Keratinocyte (primary cell): ENCODE measurements around the gene PHLPP1. TPM values are rescaled to one million over a fixed set of nuclear protein-coding genes. Genes with fewer than 3 reads are reported as not detected.

Experiments used
- DNase-seq: peaks from one replicate; pipeline ENCODE4 v3.0.0-alpha.2; 2011; ENCODE audit warnings: low read depth, missing footprints, low spot score
- FAIRE-seq: peaks from 2 replicates; lab custom pipeline; 2011; peaks lifted over from hg19 to GRCh38; lab: Jason Lieb, UNC
- H2AFZ ChIP-seq: 2 replicates; pipeline ENCODE4 v1.6.0; 2012; ENCODE audit warnings: low read length, control low read depth, inconsistent platforms; ENCODE audit not compliant: control insufficient read depth
- H3K27ac ChIP-seq: 2 replicates; pipeline ENCODE4 v1.5.1; 2011; ENCODE audit warnings: low read length; ENCODE audit not compliant: control insufficient read depth, insufficient read depth
- H3K27me3 ChIP-seq: 3 replicates; pipeline ENCODE4 v1.6.0; 2011; ENCODE audit warnings: low read length; ENCODE audit not compliant: control insufficient read depth, insufficient read depth; ENCODE audit errors: extremely low read depth
- H3K36me3 ChIP-seq, 2 experiments: 2 replicates in 1 of 2; 3 replicates in 1 of 2; pipeline ENCODE4 v1.5.1; 2011; ENCODE audit warnings: low read length in 2 of 2, mild to moderate bottlenecking in 1 of 2; ENCODE audit not compliant: control insufficient read depth in 2 of 2, insufficient read depth in 2 of 2; ENCODE audit errors: extremely low read depth in 1 of 2
- H3K4me1 ChIP-seq: 3 replicates; pipeline ENCODE4 v1.5.1; 2011; ENCODE audit warnings: low read length; ENCODE audit not compliant: control insufficient read depth, insufficient read depth; ENCODE audit errors: extremely low read depth
- H3K4me2 ChIP-seq: 3 replicates; pipeline ENCODE4 v1.6.0; 2011; ENCODE audit warnings: low read depth, low read length; ENCODE audit not compliant: control insufficient read depth, insufficient read depth; ENCODE audit errors: extremely low read depth
- H3K4me3 ChIP-seq, 3 experiments: fragments of 200-600 bp in 1 of 3; sonication (generic) in 1 of 3; 2 replicates in 2 of 3; 3 replicates in 1 of 3; pipeline ENCODE4 v1.5.1; 2011 to 2016; ENCODE audit warnings: low read length in 3 of 3, mild to moderate bottlenecking in 3 of 3, control low read depth in 2 of 3, inconsistent platforms in 1 of 3, low read depth in 1 of 3, mixed read lengths in 1 of 3, mixed run types in 1 of 3, moderate library complexity in 1 of 3; ENCODE audit not compliant: control insufficient read depth in 2 of 3, insufficient read depth in 2 of 3; ENCODE audit errors: extremely low read depth in 1 of 3
- H3K79me2 ChIP-seq: 2 replicates; pipeline ENCODE4 v1.6.0; 2012; ENCODE audit warnings: low read length; ENCODE audit not compliant: control insufficient read depth, insufficient read depth
- H3K9ac ChIP-seq: 3 replicates; pipeline ENCODE4 v1.6.0; 2011; ENCODE audit warnings: low read length; ENCODE audit not compliant: control insufficient read depth, insufficient read depth; ENCODE audit errors: extremely low read depth
- H3K9me1 ChIP-seq: 3 replicates; pipeline ENCODE4 v1.6.0; 2011; ENCODE audit warnings: low read length; ENCODE audit not compliant: control insufficient read depth, insufficient read depth; ENCODE audit errors: extremely low read depth
- H3K9me3 ChIP-seq: 2 replicates; pipeline ENCODE4 v1.5.1; 2012; ENCODE audit warnings: low read depth, low read length; ENCODE audit not compliant: control insufficient read depth
- H4K20me1 ChIP-seq: 3 replicates; pipeline ENCODE4 v1.6.0; 2011; ENCODE audit warnings: low read length; ENCODE audit not compliant: control insufficient read depth, insufficient read depth; ENCODE audit errors: extremely low read depth
- CTCF ChIP-seq, 3 experiments: IDR thresholded peaks in 1 of 3; conservative IDR thresholded peaks in 1 of 3; optimal IDR thresholded peaks in 1 of 3; 2 replicates in 2 of 3; 3 replicates in 1 of 3; pipeline versions ENCODE3 to v1.5.1; 2011; ENCODE audit warnings: low read length in 3 of 3, mild to moderate bottlenecking in 3 of 3, moderate library complexity in 2 of 3, control low read depth in 1 of 3, inconsistent platforms in 1 of 3; ENCODE audit not compliant: insufficient read depth in 2 of 3; ENCODE audit errors: extremely low read depth in 1 of 3
- EZH2 ChIP-seq: IDR thresholded peaks from one replicate; pipeline ENCODE4 v1.6.1; 2012; ENCODE audit warnings: inconsistent platforms, mild to moderate bottlenecking, low read length, moderate library complexity
- dilution Hi-C: fragments of 300-500 bp; cut with MboI; formaldehyde crosslinking; loops from one replicate; pipeline ENCODE4 v1.7.0; 2020; ENCODE audit warnings: low sequenced_read_pairs; ENCODE audit not compliant: extremely low pct_ligation_motif_present
- polyA plus RNA-seq, 5 experiments: library from polyadenylated mRNA; depleted of rRNA in 3 of 5; stranded (reverse) in 3 of 5; stranded (forward) in 1 of 5; unstranded in 1 of 5; fragments of >200 nt; gene quantifications; 1 replicate in 1 of 5; 2 replicates in 3 of 5; 3 replicates in 1 of 5; pipeline versions ENCODE4 v1.2.1 to v1.2.3, GENCODE V29; 2011 to 2012; ENCODE audit warnings: missing spikeins in 2 of 5, low read depth in 1 of 5, low replicate concordance in 1 of 5

PHLPP1 gene
- polyA plus RNA-seq, 1 donor (not counting 4 experiments of a cell fraction or from before 2014, with no cell fraction given): 8.4 TPM

GRCh38 chr18:62880034-62880433 lies 164.7 kb downstream of the PHLPP1 start:
- Histone ChIP-seq H3K4me1 (peaks cover 21% of the 10 kb centered on the region), H3K9ac (no peak overlapping the region), H3K4me2 (no peak overlapping the region), H3K9me1 (peaks cover 2% of the 10 kb centered on the region), H3K4me3 (no peak overlapping the region), H4K20me1 (no peaks in the 10 kb centered on the region), H3K36me3 (no peaks in the 10 kb centered on the region), H3K9me3 (no peaks in the 10 kb centered on the region), H3K27ac (no peak overlapping the region), H3K79me2 (no peaks in the 10 kb centered on the region), H2AFZ (no peak overlapping the region), H3K27me3 (no peaks in the 10 kb centered on the region)
- FAIRE-seq: no peak
- no peak for DNase-seq
- TF ChIP-seq EZH2 (no peak), CTCF (optimal IDR thresholded peaks at IDR 0.05 in 1 of 3, IDR thresholded peaks at IDR 0.05 in 1 of 3, conservative IDR thresholded peaks at IDR 0.05 in 1 of 3; ENCODE audit: extremely low read depth in 1 of 3, insufficient read depth in 2 of 3, low read length in 3 of 3) (no peak)
- dilution Hi-C loops: no loop called here

DNA sequence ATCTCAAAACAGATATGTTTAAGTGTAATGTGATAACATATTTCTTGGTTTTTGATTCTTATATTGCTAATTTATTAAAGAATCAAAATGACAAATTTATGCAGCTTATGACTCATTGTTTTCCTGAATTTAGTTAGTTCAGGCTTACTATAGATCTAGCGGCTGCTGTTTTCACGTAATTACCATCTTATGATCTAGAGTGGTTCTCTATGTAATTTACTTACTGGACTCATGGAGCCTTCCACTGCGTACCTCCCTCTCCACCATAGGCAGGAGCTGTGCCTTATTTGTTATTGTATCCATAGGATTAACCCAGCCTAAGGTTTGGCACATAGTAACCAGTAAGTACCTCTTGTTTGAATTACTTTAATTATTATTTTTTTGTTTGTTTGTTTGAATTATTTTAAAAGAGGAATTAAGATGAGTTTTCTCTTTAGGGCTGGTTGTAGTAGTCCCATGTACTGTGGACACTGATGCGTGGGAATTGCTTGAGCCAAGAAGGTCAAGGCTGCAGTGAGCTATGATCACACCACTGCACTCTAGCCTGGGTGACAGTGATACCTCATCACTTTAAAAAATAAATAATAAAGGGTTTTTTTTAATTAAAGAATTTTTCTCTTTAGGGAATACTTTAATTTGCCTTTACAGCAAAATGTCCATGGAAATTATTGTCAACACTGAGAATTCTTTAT lies 165.5 kb downstream of the PHLPP1 start:
- Histone ChIP-seq H3K4me2 (no peak overlapping the region), H3K27me3 (no peaks in the 10 kb centered on the region), H3K9me3 (no peaks in the 10 kb centered on the region), H3K36me3 (no peaks in the 10 kb centered on the region), H3K27ac (no peak overlapping the region), H3K9ac (no peak overlapping the region), H3K79me2 (no peaks in the 10 kb centered on the region), H3K4me1 (peaks cover 21% of the 10 kb centered on the region), H3K9me1 (peaks cover 2% of the 10 kb centered on the region), H3K4me3 (no peak overlapping the region), H2AFZ (no peak overlapping the region), H4K20me1 (no peaks in the 10 kb centered on the region)
- FAIRE-seq: no peak
- dilution Hi-C loops: no loop called here
- no peak for DNase-seq
- no peak for TF ChIP-seq CTCF (optimal IDR thresholded peaks at IDR 0.05 in 1 of 3, IDR thresholded peaks at IDR 0.05 in 1 of 3, conservative IDR thresholded peaks at IDR 0.05 in 1 of 3; ENCODE audit: extremely low read depth in 1 of 3, insufficient read depth in 2 of 3, low read length in 3 of 3)
- TF ChIP-seq EZH2: no peak
